Activated CD4-positive, alpha-beta T cell treated with anti-CD3 and anti-CD28 coated beads, Interleukin-2, amount 10 ng/mL, durations not matched to agents 7 days and 5 days (primary cell): Measurements from ENCODE around the gene SBK3. TPM values are rescaled to one million over a fixed set of nuclear protein-coding genes. Genes with fewer than 3 reads are reported as not detected.
"Not testable (repeated sequence)": the region's sequence is repeated elsewhere in the genome, so short reads cannot be mapped to it uniquely, and the experiment has no call there.

ENCODE experiments used
- CTCF ChIA-PET: fragments of 350-600 bp; sonication (Branson Sonifier 250); formaldehyde crosslinking; loops from one replicate; lab custom pipeline; 2021; ENCODE audit warnings: antibody characterized with exemption; lab: Charles Lee
- POLR2A ChIA-PET: fragments of 350-600 bp; sonication (Branson Sonifier 250); formaldehyde crosslinking; loops from one replicate; lab custom pipeline; 2021; ENCODE audit warnings: antibody characterized with exemption; lab: Charles Lee
- DNase-seq: peaks from one replicate; pipeline ENCODE4 v3.0.0-alpha.2; 2020
- H3K27ac Mint-ChIP-seq: one replicate; pipeline ENCODE4 v1.8.0; 2021; ENCODE audit warnings: mild to moderate bottlenecking, moderate library complexity, mixed read lengths
- H3K27me3 Mint-ChIP-seq: one replicate; pipeline ENCODE4 v1.8.0; 2021; ENCODE audit warnings: mixed read lengths
- H3K36me3 Mint-ChIP-seq: one replicate; pipeline ENCODE4 v1.8.0; 2021; ENCODE audit warnings: low read depth, mixed read lengths
- H3K4me1 Mint-ChIP-seq: one replicate; pipeline ENCODE4 v1.8.0; 2021; ENCODE audit warnings: mixed read lengths
- H3K4me3 Mint-ChIP-seq: one replicate; pipeline ENCODE4 v1.8.0; 2021; ENCODE audit warnings: mild to moderate bottlenecking, moderate library complexity, mixed read lengths
- H3K9me3 Mint-ChIP-seq: one replicate; pipeline ENCODE4 v1.8.0; 2021; ENCODE audit warnings: mixed read lengths
- total RNA-seq, 2 experiments: library from RNA; stranded (reverse); gene quantifications; one replicate each; pipeline ENCODE4 v1.2.3, GENCODE V29; 2021

Gene SBK3
- total RNA-seq, 2 experiments from 2014 or later = not detected

GRCh38 chr19:55534280-55534679 is 11.1 kb downstream of the SBK3 start:
- H3K36me3 Mint-ChIP-seq, H3K9me3 Mint-ChIP-seq, H3K4me1 Mint-ChIP-seq, DNase-seq, POLR2A ChIA-PET, H3K4me3 Mint-ChIP-seq, H3K27ac Mint-ChIP-seq, H3K27me3 Mint-ChIP-seq: not testable (repeated sequence)
- CTCF ChIA-PET = interaction anchor here (0.6 to 1.1 kb wide), 3 partner anchors 36 to 1922 kb away, joined by 3 to 4 read pairs (median 3); partner anchors contain the start of genes VN1R1 and ZNF579

DNA sequence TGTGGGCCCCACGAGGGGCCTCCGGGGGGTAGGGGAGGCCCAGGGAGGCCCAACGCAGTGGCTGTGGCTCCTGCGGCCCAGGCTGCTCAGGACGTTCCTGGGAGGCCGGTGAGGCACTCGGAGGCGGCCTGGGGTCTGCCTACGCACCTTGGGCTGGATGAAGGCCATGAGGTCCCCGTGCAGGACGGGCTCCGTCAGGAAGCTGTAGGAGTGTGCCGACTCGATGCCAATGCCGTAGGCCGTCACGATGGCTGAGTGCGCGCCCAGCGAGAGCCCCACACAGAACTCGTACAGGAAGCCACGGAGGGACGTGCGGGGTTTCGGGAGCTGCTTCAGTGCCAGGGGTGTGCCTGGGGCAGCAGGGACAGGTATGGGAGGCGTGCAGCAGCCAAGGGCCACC is 14.3 kb downstream of the SBK3 start:
- Mint-ChIP-seq H3K27ac (no peak overlapping the region), H3K4me3 (no peak overlapping the region), H3K27me3 (no peaks in the 10 kb centered on the region), H3K4me1 (no peaks in the 10 kb centered on the region), H3K9me3 (no peaks in the 10 kb centered on the region), H3K36me3 (no peaks in the 10 kb centered on the region)
- ChIA-PET CTCF (no interaction called here), POLR2A (no interaction called here)
- no peak for DNase-seq

GRCh38 chr19:55529636-55530234 is 15.6 kb downstream of the SBK3 start:
- Mint-ChIP-seq H3K27ac (no peak overlapping the region), H3K36me3 (no peaks in the 10 kb centered on the region), H3K9me3 (no peaks in the 10 kb centered on the region), H3K27me3 (no peaks in the 10 kb centered on the region), H3K4me3 (no peak overlapping the region), H3K4me1 (no peaks in the 10 kb centered on the region)
- DNase-seq = no peak
- ChIA-PET POLR2A (no interaction called here), CTCF (interaction anchor here (1.3 kb wide), 1 partner anchor 103 kb away, joined by 4 read pairs; no protein-coding TSS in a partner anchor)

DNA sequence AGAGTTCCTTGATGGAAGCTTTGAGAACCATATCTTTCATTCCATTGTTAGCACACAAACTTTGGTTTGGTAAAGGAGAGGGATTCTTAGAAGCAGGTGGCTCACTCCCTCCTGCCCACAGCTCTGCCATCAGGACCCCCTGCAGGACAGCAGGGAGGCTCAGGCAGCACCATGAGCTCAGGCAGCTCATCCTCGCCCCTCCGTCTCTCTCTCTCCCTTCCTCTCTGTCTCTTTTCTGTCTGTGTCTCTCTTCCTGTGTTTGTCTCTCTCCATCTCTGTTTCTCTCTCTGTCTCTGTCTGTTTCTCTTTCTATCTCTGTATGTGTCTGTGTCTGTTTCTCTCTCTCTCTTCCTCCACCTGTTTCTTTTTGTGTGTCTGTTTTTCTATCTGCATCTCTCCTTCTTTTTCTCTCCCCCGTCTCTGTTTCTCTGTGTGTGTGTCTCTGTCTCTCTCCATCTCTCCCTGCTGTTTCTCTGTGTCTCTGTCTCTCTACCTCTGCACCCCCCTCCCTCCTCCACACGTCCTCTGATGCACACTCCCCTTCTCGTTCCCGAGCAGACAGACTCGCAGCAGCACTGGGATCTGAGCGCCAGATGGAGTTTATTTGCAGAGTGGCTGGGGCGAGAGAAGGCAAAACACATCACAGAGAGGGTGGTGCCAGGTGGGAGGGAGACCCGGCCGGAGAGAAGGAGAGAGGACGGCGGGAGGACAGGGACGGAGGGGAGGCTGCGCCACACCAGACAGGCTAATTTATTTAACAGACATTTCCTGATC is 17.1 kb downstream of the SBK3 start:
- ChIA-PET POLR2A (no interaction called here), CTCF (interaction anchor here (1.3 kb wide), 1 partner anchor 104 kb away, joined by 4 read pairs; no protein-coding TSS in a partner anchor)
- DNase-seq = no peak
- Mint-ChIP-seq H3K9me3 (no peaks in the 10 kb centered on the region), H3K4me3 (no peak overlapping the region), H3K27ac (no peak overlapping the region), H3K36me3 (no peaks in the 10 kb centered on the region), H3K27me3 (no peaks in the 10 kb centered on the region), H3K4me1 (no peaks in the 10 kb centered on the region)

GRCh38 chr19:55527197-55528029 is 17.9 kb downstream of the SBK3 start:
- CTCF ChIA-PET = no interaction called here
- H3K27me3 Mint-ChIP-seq = no peaks in the 10 kb centered on the region
- H3K4me1 Mint-ChIP-seq = no peaks in the 10 kb centered on the region
- H3K4me3 Mint-ChIP-seq = no peak overlapping the region
- DNase-seq = no peak
- POLR2A ChIA-PET = no interaction called here
- no peak overlapping the region for H3K27ac Mint-ChIP-seq
- H3K36me3 Mint-ChIP-seq = no peaks in the 10 kb centered on the region
- H3K9me3 Mint-ChIP-seq = no peaks in the 10 kb centered on the region

- Mint-ChIP-seq H3K4me1 (no peaks in the 10 kb centered on the region), H3K4me3 (no peak overlapping the region), H3K27ac (no peak overlapping the region), H3K9me3 (no peaks in the 10 kb centered on the region), H3K36me3 (no peaks in the 10 kb centered on the region), H3K27me3 (no peaks in the 10 kb centered on the region)
- CTCF ChIA-PET = interaction anchor here (1.5 kb wide), 1 partner anchor 15 kb away, joined by 3 read pairs; no protein-coding TSS in a partner anchor
- POLR2A ChIA-PET = no interaction called here
- no peak for DNase-seq
Measured at GRCh38 chr19:55526216-55527196, 18.8 kb downstream of the SBK3 start.

GRCh38 chr19:55525289-55526101 is 19.8 kb downstream of the SBK3 start:
- Mint-ChIP-seq H3K4me1 (no peaks in the 10 kb centered on the region), H3K4me3 (no peak overlapping the region), H3K27ac (no peak overlapping the region), H3K36me3 (no peaks in the 10 kb centered on the region), H3K9me3 (no peaks in the 10 kb centered on the region), H3K27me3 (no peaks in the 10 kb centered on the region)
- CTCF ChIA-PET = interaction anchor here (1.5 kb wide), 1 partner anchor 14 kb away, joined by 3 read pairs; no protein-coding TSS in a partner anchor
- POLR2A ChIA-PET = no interaction called here
- no peak for DNase-seq

DNA sequence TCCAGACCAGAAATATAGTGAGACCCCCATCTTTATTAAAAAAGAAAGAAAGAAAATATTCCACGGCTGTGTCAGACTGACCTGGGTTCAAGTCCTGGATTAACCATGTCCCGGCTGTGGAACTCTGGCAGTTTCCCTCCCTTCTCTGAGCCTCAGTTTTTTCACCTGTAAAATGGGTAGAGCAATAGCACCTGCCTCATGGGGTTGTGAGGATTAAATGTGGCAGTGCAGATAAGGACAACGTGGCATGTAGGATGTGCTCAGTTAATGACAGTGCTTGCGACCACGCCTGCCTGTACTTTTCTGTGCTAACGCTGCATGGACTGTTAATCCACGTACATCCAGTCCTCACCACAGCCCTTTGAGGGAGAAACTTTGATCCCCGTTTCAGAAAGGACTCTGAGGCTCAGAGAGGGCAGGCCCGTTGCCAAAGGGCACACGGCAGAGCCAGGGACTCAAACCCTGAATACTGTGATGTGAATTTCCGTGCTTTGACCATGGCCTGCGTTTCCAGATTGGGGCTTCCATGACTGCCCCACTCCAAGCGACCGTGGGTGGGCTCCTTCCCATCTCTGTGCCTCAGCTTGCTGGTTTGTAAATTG is 24.6 kb downstream of the SBK3 start:
- Mint-ChIP-seq H3K36me3 (no peaks in the 10 kb centered on the region), H3K27ac (no peak overlapping the region), H3K4me1 (peaks cover 3% of the 10 kb centered on the region), H3K4me3 (no peak overlapping the region), H3K9me3 (no peaks in the 10 kb centered on the region), H3K27me3 (no peaks in the 10 kb centered on the region)
- ChIA-PET POLR2A (no interaction called here), CTCF (no interaction called here)
- DNase-seq = no peak

GRCh38 chr19:55519451-55520311 is 25.7 kb downstream of the SBK3 start:
- POLR2A ChIA-PET = no interaction called here
- no peaks in the 10 kb centered on the region for H3K36me3 Mint-ChIP-seq
- H3K4me1 Mint-ChIP-seq = peaks cover 3% of the 10 kb centered on the region
- no peak overlapping the region for H3K27ac Mint-ChIP-seq
- CTCF ChIA-PET = interaction anchor here (1.0 kb wide), 1 partner anchor 98 kb away, joined by 4 read pairs; no protein-coding TSS in a partner anchor
- no peak for DNase-seq
- no peaks in the 10 kb centered on the region for H3K9me3 Mint-ChIP-seq
- no peaks in the 10 kb centered on the region for H3K27me3 Mint-ChIP-seq
- H3K4me3 Mint-ChIP-seq = no peak overlapping the region

- Mint-ChIP-seq H3K27ac (peak overlapping the region; percentile 82), H3K4me1 (peaks cover 3% of the 10 kb centered on the region), H3K4me3 (peak overlapping the region; percentile 59), H3K27me3 (no peaks in the 10 kb centered on the region), H3K36me3 (no peaks in the 10 kb centered on the region), H3K9me3 (no peaks in the 10 kb centered on the region)
- ChIA-PET CTCF (interaction anchor here (0.6 to 4.3 kb wide), 8 partner anchors 13 to 447 kb away, joined by 3 to 19 read pairs (median 3); partner anchors contain the start of gene ZNF865), POLR2A (interaction anchor here (0.6 kb wide), 1 partner anchor 49 kb away, joined by 6 read pairs; no protein-coding TSS in a partner anchor)
- DNase-seq = peak; percentile 90
Measured at GRCh38 chr19:55516878-55517620, 28.3 kb downstream of the SBK3 start.
